GM21529 (cell line): ENCODE results near the gene PNMT.

Experiments
- ATAC-seq: cut with Tn5 transposase; IDR thresholded peaks from one replicate; pipeline ENCODE4 v1.9.1; 2021; ENCODE audit not compliant: unreplicated experiment

The PNMT gene, protein sequence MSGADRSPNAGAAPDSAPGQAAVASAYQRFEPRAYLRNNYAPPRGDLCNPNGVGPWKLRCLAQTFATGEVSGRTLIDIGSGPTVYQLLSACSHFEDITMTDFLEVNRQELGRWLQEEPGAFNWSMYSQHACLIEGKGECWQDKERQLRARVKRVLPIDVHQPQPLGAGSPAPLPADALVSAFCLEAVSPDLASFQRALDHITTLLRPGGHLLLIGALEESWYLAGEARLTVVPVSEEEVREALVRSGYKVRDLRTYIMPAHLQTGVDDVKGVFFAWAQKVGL

DNA sequence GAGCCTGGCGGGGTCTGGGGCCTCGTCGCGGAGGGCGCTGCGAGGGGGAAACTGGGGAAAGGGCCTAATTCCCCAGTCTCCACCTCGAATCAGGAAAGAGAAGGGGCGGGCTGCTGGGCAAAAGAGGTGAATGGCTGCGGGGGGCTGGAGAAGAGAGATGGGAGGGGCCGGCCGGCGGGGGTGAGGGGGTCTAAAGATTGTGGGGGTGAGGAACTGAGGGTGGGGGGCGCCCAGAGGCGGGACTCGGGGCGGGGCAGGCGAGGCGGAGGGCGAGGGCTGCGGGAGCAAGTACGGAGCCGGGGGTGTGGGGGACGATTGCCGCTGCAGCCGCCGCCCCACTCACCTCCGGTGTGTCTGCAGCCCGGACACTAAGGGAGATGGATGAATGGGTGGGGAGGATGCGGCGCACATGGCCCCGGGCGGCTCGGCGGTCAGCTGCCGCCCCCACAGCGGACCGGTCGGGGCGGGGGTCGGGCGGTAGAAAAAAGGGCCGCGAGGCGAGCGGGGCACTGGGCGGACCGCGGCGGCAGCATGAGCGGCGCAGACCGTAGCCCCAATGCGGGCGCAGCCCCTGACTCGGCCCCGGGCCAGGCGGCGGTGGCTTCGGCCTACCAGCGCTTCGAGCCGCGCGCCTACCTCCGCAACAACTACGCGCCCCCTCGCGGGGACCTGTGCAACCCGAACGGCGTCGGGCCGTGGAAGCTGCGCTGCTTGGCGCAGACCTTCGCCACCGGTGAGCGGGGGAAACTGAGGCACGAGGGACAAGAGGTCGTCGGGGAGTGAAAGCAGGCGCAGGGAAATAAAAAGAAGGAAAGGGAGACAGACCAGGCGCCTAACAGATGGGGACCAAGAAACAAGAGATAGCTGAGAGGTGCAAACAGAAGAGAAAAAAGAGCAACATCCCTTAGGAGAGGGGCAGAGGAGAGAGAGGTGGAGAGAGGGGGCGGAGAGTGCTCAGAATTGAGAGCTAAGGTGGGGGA, at the start of gene PNMT:
Gene PNMT (plus strand): TSS at position 509 of the 980 bp plus-strand sequence. CDS start 23 bp downstream, at position 532.
- ATAC-seq = no peak

DNA sequence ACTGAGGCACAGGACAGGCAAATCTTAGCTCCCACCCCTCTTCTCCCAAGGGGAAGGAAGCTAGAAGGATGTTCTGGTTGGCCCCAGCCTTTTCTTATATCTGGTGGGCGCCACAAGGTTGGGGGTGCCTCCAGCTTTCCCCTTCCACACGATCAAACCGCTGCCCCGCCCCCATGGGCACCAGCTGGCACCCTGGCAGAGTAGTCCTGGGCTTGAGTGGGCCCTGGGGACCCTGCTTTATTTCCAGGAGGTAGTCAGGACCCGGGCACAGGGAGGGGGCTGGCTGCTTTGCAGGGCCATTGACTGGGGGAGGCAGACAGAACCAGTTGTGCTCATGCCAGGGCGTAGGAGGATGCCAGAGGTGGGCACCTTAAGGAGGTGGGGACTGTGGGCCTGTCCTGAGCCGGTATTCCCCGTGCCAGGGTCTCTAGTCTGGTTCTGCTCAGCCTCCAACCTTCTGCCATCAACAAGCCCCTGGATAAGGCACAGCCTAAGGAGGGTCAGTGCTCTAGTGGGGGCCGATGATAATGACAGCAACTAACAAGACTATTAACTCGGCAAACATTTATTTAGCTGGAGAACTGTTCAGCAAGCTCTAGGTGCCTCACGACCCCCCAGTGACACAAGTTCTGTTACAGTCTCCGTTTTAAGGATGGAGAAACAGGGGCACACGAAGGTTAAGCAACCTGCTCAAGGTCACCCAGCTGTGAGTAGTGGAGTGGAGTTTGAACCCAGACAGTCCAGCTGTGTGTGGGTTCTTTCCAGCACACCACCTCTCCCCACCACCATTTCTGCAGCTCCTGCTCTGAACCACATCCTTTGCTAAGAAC, 49.1 kb upstream of the PNMT start:
- ATAC-seq = no peak

DNA sequence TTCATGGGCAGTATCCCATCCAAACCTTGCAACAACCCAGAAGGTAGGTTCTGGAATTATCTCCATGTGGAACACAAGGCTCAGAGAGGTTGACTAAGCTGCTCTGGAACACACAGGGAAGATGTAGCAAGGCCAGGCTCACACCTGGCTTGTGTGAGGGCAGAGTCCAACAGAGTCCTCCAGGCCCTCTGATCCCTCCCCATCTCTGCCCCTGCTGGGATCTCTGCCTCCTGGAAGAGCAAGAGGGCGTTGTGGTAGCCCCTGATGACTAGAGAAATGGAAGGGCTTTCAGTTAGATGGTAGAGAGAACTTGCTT, 48.5 kb upstream of the PNMT start:
- no peak for ATAC-seq

DNA sequence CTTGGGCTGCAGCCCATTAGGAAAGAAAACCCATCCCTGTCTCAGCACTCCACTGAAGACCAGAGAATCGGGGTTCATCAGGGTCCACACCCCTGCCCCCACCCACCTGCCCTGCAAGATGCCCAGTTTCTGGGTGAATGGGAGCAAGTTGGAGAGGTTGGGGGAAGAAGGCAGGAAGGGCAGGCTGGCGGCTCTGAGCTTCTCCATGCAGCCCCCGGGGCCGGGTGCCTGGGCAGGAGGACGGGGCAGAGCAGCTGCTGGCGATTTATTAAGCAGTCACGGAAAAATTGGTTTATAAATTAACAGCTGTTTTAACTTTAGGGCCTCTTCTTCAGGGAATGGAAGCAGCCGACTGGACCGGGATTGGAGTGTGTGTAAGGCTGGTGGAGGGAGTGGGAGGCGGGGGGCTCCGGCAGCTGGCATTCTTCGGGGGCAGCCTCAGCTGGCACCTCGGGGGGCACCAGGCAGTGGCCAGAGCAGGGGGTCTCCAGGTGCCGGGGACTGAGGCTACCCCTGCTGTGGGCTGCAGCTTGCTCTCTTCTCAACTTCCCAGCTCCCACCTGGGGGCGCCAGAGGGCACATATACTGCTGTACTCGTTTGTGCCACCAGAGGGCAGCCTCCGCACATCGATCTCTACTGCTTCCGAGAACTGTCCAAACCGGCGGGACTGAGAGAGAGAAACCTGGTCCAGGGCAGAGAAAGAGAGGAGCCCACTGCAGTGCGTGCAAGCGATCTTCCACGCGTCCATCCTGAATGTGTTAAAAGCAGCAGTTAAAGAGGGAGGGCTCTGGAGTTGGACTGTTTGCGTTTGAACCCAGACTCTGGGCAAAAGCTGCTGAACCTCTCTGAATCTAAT, 46.5 kb upstream of the PNMT start:
- peak; percentile 55 for ATAC-seq

DNA sequence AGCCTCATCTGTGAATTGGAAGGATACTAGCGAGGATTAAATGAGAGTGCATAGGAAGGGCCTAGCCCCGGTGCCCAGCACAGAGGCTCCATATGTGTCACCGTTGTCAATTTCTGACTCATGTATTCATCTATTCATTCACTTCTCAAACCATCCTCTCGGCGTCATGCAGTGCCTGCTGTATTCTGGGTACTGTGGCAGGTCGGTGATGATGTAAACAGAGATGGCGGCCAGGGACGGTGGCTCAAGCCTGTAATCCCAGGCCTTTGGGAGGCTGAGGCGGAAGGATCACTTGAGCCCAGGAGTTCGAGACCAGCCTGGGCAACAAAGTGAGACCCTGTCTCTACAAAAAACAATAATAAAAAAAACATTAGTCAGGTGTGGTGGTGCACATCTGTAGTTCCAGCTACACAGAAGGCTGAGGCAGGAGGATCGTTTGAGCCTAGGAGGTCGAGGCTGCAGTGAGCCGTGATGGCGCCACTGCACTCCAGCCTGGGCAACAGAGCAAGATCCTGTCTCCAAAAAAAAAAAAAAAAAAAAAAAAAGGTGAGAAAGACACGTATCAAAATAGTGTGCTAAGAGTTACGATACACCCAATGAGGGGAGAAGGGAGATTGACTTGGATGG, 45.8 kb upstream of the PNMT start:
- ATAC-seq = peak; percentile 38

DNA sequence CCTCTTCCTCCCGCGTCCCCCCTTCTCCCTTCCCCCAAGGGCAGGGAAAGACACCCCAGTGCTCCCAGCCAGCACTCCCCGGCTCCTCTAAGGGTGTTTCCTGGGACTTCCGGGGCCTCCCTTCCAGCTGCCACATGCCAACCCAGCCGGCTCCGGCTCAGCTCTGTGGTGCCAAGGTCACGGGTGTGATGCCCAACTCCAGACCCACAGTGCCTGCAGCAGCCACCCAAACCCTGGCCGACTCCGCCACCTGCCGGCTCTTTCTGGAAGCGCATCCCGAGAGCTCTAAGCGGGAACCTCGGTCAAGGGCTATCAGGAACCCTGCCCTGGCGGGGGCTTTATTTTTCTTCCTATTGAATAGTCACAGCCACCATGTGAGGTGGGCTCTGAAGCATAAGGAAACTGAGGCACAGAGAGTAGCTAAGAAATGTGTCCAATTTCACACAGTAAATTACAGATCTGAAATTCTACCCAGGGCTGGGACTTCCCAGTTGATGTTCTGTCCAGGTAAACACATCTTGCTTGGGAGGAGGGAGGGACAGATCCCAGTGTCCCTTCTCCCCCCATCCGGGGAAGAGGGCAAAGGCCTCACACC, 44.8 kb upstream of the PNMT start:
- ATAC-seq = no peak

DNA sequence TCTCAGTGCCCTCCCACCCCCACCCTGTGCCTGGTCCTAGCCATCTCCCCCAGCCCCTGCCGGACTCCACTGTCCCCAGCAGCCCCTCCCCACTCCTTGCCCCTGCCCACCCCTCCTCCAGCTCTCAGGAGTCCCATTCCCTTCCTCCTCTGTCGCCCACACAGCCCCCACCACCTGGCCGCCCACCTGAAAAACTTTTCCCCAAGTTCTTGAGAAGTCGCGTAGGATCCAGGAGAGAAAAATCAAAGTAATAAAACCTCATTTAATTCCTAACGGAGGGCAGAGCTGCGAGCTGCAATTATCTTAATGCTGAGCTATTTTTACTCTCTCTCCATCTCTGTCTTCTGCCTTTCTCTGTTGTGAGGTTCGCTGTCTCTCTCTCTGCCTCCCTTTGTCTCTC, 43.9 kb upstream of the PNMT start:
- no peak for ATAC-seq

DNA sequence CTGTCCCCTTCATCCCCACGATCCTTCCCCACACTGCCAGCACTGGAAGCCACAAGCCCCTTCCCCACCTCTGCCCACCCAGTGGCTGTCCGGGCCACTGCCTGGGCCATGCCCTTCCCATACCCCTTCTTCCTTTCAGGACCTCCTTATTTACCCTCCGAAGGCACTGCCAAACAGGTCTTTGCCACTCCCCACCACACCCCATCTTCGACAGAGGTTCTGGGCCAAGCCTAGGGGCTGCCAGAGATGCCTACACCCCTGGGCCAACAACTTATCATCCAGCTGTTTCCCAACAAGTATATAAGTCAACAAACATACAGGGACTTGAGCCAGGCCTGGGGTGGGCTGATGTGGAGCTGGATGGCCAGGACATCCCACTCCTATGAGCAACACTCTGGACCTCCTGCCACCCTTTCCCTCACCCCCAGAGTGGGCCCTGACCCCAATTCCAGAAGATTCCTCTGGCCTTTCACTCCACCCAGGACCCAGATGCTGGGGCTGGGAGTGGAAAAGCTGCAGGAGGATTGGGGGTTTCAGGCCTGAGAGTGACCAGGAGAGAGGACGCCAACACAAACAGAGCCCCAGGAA, 43.0 kb upstream of the PNMT start:
- ATAC-seq = no peak

DNA sequence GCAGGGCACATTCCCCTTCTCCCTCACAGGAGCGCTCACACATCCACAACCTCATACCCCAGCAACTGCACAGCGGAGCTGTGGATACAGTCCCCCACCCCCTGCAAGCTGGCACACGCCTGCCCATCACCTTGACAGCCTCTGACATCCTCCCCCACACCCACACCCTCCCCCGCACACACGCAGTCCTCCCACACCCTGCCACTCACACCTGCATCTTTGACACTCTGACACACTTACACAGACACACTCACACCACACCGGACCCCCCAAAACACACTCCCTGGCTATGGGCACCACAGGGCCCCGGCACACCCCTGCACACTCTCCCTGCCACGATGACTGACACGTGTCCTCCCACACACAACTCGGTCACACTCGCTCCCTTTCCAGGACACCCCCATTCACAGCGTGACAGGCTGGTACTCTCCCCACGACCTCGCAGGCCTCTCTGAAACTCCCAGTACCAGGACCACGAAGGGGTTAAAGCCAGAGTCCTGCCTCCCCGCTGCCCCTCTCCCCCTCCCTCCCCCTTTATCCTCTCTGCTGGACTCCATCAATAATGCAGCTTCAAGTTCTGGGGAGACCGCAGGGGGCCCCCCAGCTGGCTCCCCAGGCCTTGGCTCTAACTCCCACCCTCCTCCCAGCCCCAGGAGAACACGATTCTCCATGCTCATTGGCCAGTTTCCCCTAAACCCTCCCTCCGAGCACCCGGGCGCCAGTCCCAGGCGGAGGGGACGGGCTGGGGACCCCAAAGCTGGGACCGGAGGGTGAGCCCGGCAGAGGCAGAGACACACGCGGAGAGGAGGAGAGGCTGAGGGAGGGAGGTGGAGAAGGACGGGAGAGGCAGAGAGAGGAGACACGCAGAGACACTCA, 41.8 kb upstream of the PNMT start, which contains the start of gene PPP1R1B:
Gene PPP1R1B (plus strand): TSS at position 782 of the 876 bp plus-strand sequence. CDS start 441 bp downstream, outside the sequence.
- no peak for ATAC-seq

DNA sequence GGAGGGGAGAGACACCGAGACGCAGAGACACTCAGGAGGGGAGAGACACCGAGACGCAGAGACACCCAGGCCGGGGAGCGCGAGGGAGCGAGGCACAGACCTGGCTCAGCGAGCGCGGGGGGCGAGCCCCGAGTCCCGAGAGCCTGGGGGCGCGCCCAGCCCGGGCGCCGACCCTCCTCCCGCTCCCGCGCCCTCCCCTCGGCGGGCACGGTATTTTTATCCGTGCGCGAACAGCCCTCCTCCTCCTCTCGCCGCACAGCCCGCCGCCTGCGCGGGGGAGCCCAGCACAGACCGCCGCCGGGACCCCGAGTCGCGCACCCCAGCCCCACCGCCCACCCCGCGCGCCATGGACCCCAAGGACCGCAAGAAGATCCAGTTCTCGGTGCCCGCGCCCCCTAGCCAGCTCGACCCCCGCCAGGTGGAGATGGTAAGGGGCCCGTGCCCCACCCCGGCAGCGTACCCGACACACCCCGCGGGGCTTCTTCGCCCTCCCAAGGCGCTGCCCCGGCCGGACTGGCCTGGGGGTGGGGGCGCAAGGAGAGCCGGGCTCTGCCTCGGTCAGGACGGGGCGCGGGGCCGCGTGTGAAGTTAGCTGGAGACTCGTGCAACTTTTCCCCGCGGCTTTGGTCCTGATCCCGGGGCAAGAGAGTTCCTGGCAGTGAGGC, 41.1 kb upstream of the PNMT start:
- no peak for ATAC-seq

DNA sequence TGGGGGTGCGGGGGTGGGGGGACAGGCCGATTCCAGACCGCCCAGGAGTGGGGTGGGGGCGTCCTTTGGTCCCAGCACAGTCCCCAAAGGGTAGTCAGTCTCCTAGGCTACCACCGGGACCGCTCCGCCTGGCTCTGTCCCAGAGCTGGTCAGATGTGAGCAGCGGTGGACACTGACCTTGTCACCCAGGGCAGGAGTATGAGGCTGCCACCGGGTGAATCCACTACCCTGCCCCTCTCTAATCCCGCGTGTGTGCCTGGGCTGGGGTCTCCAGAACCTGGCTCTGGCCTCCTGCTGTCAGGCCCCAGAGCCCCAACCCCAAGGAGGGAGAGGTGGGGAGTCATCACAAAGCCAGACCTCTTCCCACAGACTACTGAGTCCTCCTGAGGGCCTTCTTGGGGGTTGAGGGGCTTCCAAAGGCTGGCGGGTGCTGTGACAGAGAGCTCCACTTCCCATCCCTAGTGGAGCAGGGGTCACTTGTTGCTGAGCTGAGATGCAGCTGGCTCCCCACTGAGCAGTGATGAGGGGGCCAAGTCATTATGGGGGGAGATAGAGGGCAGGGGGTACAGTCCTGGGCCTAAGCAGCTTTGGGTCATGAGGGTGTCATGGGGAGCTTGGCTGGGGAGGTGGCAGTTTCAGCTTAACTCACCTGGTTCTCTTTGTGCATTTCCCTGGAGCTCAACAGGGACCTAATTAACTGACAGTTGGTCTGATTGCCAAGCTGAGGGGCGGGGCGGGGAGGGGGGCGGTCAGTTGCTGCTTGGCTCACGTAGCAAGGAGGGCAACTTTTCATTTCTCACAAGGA, 40.3 kb upstream of the PNMT start:
- ATAC-seq = no peak

DNA sequence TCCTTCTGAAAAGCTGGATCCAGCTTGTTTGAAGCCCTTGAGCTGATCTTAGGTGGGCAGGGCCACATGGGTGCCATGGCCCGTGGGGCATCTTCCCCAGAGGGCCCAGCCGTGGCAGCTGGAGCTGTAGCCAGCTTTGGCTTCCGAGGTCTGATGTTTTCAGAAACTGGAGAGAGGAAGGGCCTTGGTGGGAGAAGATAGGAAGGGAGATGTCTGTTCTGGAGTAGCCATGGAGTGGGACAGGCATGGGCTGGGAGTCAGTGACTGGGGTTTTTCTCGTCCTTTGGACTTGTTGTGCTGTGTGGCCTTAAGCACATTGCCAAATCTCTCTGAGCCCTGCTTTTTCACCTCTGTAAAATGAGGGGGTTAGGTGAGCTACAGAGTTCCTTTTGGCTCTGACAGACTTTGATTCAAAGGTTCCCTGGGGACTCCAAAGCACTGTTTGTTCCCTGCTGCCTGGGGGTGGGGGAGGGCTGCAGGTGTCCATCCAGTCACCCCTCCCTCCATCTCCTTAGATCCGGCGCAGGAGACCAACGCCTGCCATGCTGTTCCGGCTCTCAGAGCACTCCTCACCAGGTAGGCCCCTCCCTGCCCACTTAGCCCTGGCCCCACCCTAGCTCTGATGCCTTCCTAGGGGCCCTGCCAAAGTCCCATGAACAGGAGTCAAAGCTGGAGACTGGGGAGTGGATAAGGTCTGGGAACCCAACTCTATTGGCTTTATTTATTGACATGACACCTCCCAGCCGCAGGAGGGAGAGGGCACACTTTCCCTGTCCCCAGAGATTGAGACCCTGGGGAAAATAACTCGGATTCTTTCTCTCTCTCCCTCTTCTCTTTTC, 39.4 kb upstream of the PNMT start:
- no peak for ATAC-seq

DNA sequence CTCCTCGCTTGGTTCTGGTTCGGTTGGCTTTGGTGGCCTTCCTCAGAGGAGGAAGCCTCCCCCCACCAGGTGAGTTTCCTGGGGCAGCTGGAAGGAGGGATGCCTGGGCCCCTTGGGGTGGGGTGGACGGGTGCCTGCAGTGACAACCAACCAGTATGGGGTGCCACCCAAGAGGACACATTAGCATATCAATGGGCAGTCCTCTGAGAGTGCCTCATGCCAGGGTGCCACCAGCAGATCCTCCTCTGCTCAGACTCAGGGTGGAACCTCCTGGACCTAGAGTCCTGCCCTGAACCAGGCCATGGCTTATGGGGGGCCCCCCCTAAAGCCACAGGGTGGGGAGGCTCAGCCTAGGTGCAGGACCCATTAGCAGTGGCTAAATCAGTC, 38.8 kb upstream of the PNMT start:
- no peak for ATAC-seq

DNA sequence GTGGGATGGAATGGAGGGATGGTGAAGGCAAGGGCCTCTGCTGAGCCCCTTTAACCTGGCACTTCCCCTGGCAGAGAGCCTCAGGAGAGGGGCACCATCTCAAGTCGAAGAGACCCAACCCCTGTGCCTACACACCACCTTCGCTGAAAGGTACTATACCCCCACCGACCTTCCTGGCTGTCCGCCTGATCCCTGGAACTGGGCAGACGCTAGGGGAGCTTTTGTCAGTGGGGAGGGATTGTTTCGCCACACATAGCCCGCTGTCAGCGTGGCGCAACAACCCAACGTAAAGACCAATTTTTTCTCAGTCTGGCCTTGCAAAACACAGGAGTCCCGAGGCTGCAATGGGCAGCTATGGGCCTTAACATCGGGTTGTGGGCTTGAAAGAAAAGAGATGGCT, 38.4 kb upstream of the PNMT start:
- no peak for ATAC-seq

DNA sequence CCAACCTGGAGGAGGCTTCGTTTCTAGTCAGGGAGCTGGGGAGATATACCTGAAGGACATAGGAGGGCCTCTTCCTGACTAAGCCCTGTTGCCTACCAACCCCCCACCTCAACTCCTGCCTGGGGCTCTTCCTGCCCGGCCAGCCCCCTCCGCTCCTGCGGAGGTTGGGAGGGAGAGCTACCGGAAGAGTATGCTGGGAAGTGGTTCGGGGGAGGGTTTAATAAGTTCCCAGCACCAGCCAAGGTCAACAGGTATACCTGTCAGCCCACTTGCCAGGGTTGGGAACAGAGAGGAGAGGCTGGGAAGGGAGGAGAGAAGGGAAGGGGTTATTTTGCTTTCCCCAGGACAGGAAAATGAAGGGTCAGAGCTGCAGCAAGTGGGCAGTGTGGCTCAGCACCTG, 36.9 kb upstream of the PNMT start:
- no peak for ATAC-seq
